MM.1S (cell line): ENCODE results near the gene NUCB1.

Source experiments
- EZH2phosphoT487 ChIP-seq: fragments of 300-600 bp; sonication (generic); IDR thresholded peaks from 2 replicates; pipeline ENCODE4 v1.6.1; 2018; ENCODE audit warnings: antibody characterized with exemption, low read length
- TF ChIP-seq, protein P1 (sequence below): fragments of 300-600 bp; sonication (generic); IDR thresholded peaks from 2 replicates; pipeline ENCODE4 v1.5.1; 2016; ENCODE audit warnings: antibody characterized with exemption, low read length, mixed read lengths

DNA sequence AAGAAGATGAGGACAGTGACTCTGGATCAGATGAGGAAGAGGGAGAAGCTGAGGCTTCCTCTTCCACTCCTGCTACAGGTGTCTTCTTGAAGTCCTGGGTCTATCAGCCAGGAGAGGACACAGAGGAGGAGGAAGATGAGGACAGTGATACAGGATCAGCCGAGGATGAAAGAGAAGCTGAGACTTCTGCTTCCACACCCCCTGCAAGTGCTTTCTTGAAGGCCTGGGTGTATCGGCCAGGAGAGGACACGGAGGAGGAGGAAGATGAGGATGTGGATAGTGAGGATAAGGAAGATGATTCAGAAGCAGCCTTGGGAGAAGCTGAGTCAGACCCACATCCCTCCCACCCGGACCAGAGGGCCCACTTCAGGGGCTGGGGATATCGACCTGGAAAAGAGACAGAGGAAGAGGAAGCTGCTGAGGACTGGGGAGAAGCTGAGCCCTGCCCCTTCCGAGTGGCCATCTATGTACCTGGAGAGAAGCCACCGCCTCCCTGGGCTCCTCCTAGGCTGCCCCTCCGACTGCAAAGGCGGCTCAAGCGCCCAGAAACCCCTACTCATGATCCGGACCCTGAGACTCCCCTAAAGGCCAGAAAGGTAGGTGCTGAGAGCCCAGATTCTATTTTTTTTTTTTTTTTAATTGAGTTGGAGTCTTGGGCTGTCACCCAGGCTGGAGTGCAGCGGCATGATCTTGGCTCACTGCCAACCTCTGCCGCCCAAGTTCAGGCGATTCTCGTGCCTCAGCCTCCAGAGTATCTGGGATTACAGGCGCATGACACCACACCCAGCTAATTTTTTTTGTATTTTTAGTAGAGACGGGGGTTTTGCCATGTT, 25.6 kb upstream of the NUCB1 start:
- TF ChIP-seq, protein P1, sequence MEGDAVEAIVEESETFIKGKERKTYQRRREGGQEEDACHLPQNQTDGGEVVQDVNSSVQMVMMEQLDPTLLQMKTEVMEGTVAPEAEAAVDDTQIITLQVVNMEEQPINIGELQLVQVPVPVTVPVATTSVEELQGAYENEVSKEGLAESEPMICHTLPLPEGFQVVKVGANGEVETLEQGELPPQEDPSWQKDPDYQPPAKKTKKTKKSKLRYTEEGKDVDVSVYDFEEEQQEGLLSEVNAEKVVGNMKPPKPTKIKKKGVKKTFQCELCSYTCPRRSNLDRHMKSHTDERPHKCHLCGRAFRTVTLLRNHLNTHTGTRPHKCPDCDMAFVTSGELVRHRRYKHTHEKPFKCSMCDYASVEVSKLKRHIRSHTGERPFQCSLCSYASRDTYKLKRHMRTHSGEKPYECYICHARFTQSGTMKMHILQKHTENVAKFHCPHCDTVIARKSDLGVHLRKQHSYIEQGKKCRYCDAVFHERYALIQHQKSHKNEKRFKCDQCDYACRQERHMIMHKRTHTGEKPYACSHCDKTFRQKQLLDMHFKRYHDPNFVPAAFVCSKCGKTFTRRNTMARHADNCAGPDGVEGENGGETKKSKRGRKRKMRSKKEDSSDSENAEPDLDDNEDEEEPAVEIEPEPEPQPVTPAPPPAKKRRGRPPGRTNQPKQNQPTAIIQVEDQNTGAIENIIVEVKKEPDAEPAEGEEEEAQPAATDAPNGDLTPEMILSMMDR, result no peak
- TF ChIP-seq EZH2phosphoT487, result no peak
